Measurements from ENCODE around the gene PDZD4. TPM values are rescaled to one million over a fixed set of nuclear protein-coding genes. Genes with fewer than 3 reads are reported as not detected.

PDZD4 gene
- total RNA-seq, 1 experiment from 2014 or later, result 120 TPM

DNA sequence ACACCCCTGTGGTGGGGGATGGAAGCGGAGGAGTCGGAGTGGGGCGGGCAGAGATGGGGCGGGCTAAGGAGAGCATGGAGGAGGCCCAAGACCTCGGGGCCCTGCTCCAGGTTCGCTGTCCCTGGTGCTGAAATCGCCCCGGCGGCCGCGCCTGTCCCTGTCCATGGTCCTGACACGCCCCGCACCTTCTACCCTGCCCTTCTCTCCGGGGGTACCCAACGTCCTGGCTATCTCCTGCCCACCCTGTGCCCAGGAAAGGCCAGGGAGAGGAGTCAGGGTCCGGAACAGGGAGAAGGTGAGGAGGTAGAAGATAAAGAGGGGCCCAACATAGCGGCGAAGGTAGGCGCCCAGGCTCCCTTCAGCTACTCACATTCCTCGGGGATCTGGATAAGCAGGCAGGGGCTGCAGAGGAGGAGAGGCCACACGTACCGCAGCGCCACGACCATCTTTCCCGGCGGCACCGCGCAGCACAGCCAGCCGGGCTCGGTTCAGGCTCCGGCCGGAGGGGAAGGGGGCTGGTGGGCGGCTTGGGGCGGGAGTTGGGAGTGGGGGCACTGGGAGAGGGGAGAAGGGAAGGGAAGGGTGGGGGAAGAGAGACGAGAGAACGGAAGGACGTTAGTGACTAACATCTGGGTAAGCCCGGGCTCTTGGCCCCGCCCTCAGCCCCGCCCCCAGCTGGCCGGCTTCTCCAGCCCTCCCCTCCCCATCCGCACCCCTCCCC is 45.2 kb upstream of the PDZD4 start (continued):
- TF ChIP-seq, protein P1, sequence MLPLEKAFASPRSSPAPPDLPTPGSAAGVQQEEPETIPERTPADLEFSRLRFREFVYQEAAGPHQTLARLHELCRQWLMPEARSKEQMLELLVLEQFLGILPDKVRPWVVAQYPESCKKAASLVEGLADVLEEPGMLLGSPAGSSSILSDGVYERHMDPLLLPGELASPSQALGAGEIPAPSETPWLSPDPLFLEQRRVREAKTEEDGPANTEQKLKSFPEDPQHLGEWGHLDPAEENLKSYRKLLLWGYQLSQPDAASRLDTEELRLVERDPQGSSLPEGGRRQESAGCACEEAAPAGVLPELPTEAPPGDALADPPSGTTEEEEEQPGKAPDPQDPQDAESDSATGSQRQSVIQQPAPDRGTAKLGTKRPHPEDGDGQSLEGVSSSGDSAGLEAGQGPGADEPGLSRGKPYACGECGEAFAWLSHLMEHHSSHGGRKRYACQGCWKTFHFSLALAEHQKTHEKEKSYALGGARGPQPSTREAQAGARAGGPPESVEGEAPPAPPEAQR (CRISPR knock-in tag; IDR thresholded peaks at IDR 0.05), result no peak
- peak; percentile 99 for TF ChIP-seq FOXK1 (CRISPR knock-in tag; IDR thresholded peaks at IDR 0.05)
- peak; percentile 100 for TF ChIP-seq TEAD1 (CRISPR knock-in tag; IDR thresholded peaks at IDR 0.05)
- TF ChIP-seq, protein P2, sequence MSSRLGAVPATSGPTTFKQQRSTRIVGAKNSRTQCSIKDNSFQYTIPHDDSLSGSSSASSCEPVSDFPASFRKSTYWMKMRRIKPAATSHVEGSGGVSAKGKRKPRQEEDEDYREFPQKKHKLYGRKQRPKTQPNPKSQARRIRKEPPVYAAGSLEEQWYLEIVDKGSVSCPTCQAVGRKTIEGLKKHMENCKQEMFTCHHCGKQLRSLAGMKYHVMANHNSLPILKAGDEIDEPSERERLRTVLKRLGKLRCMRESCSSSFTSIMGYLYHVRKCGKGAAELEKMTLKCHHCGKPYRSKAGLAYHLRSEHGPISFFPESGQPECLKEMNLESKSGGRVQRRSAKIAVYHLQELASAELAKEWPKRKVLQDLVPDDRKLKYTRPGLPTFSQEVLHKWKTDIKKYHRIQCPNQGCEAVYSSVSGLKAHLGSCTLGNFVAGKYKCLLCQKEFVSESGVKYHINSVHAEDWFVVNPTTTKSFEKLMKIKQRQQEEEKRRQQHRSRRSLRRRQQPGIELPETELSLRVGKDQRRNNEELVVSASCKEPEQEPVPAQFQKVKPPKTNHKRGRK (CRISPR knock-in tag; IDR thresholded peaks at IDR 0.05; ENCODE audit: borderline replicate concordance), result peak; percentile 98
- peak; percentile 100 for TF ChIP-seq FOXP1 (CRISPR knock-in tag; IDR thresholded peaks at IDR 0.05; ENCODE audit: borderline replicate concordance)
- TF ChIP-seq, protein P3, sequence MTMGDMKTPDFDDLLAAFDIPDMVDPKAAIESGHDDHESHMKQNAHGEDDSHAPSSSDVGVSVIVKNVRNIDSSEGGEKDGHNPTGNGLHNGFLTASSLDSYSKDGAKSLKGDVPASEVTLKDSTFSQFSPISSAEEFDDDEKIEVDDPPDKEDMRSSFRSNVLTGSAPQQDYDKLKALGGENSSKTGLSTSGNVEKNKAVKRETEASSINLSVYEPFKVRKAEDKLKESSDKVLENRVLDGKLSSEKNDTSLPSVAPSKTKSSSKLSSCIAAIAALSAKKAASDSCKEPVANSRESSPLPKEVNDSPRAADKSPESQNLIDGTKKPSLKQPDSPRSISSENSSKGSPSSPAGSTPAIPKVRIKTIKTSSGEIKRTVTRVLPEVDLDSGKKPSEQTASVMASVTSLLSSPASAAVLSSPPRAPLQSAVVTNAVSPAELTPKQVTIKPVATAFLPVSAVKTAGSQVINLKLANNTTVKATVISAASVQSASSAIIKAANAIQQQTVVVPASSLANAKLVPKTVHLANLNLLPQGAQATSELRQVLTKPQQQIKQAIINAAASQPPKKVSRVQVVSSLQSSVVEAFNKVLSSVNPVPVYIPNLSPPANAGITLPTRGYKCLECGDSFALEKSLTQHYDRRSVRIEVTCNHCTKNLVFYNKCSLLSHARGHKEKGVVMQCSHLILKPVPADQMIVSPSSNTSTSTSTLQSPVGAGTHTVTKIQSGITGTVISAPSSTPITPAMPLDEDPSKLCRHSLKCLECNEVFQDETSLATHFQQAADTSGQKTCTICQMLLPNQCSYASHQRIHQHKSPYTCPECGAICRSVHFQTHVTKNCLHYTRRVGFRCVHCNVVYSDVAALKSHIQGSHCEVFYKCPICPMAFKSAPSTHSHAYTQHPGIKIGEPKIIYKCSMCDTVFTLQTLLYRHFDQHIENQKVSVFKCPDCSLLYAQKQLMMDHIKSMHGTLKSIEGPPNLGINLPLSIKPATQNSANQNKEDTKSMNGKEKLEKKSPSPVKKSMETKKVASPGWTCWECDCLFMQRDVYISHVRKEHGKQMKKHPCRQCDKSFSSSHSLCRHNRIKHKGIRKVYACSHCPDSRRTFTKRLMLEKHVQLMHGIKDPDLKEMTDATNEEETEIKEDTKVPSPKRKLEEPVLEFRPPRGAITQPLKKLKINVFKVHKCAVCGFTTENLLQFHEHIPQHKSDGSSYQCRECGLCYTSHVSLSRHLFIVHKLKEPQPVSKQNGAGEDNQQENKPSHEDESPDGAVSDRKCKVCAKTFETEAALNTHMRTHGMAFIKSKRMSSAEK (CRISPR knock-in tag; IDR thresholded peaks at IDR 0.05; ENCODE audit: borderline replicate concordance), result no peak
- TF ChIP-seq, protein P4, sequence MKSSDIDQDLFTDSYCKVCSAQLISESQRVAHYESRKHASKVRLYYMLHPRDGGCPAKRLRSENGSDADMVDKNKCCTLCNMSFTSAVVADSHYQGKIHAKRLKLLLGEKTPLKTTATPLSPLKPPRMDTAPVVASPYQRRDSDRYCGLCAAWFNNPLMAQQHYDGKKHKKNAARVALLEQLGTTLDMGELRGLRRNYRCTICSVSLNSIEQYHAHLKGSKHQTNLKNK (CRISPR knock-in tag; IDR thresholded peaks at IDR 0.05), result no peak
- peak; percentile 99 for TF ChIP-seq NR3C1 (CRISPR knock-in tag; conservative IDR thresholded peaks at IDR 0.05; ENCODE audit: low read depth)
- TF ChIP-seq, protein P5, sequence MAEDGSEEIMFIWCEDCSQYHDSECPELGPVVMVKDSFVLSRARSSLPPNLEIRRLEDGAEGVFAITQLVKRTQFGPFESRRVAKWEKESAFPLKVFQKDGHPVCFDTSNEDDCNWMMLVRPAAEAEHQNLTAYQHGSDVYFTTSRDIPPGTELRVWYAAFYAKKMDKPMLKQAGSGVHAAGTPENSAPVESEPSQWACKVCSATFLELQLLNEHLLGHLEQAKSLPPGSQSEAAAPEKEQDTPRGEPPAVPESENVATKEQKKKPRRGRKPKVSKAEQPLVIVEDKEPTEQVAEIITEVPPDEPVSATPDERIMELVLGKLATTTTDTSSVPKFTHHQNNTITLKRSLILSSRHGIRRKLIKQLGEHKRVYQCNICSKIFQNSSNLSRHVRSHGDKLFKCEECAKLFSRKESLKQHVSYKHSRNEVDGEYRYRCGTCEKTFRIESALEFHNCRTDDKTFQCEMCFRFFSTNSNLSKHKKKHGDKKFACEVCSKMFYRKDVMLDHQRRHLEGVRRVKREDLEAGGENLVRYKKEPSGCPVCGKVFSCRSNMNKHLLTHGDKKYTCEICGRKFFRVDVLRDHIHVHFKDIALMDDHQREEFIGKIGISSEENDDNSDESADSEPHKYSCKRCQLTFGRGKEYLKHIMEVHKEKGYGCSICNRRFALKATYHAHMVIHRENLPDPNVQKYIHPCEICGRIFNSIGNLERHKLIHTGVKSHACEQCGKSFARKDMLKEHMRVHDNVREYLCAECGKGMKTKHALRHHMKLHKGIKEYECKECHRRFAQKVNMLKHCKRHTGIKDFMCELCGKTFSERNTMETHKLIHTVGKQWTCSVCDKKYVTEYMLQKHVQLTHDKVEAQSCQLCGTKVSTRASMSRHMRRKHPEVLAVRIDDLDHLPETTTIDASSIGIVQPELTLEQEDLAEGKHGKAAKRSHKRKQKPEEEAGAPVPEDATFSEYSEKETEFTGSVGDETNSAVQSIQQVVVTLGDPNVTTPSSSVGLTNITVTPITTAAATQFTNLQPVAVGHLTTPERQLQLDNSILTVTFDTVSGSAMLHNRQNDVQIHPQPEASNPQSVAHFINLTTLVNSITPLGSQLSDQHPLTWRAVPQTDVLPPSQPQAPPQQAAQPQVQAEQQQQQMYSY (CRISPR knock-in tag; IDR thresholded peaks at IDR 0.05), result peak; percentile 78
- TF ChIP-seq, protein P6, sequence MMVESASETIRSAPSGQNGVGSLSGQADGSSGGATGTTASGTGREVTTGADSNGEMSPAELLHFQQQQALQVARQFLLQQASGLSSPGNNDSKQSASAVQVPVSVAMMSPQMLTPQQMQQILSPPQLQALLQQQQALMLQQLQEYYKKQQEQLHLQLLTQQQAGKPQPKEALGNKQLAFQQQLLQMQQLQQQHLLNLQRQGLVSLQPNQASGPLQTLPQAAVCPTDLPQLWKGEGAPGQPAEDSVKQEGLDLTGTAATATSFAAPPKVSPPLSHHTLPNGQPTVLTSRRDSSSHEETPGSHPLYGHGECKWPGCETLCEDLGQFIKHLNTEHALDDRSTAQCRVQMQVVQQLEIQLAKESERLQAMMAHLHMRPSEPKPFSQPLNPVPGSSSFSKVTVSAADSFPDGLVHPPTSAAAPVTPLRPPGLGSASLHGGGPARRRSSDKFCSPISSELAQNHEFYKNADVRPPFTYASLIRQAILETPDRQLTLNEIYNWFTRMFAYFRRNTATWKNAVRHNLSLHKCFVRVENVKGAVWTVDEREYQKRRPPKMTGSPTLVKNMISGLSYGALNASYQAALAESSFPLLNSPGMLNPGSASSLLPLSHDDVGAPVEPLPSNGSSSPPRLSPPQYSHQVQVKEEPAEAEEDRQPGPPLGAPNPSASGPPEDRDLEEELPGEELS (CRISPR knock-in tag; IDR thresholded peaks at IDR 0.05), result peak; percentile 100
- peak; percentile 100 for TF ChIP-seq SMAD3 (CRISPR knock-in tag; IDR thresholded peaks at IDR 0.05; ENCODE audit: borderline replicate concordance)
- TF ChIP-seq, protein P7, sequence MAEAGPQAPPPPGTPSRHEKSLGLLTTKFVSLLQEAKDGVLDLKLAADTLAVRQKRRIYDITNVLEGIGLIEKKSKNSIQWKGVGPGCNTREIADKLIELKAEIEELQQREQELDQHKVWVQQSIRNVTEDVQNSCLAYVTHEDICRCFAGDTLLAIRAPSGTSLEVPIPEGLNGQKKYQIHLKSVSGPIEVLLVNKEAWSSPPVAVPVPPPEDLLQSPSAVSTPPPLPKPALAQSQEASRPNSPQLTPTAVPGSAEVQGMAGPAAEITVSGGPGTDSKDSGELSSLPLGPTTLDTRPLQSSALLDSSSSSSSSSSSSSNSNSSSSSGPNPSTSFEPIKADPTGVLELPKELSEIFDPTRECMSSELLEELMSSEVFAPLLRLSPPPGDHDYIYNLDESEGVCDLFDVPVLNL (CRISPR knock-in tag; IDR thresholded peaks at IDR 0.05; ENCODE audit: borderline replicate concordance, low read depth), result peak; percentile 98
- peak; percentile 89 for TF ChIP-seq FOXJ3 (CRISPR knock-in tag; IDR thresholded peaks at IDR 0.05; ENCODE audit: borderline replicate concordance)
- TF ChIP-seq ZNF416 (CRISPR knock-in tag; IDR thresholded peaks at IDR 0.05), result 0 out of 2 replicates have a peak, but pooled peaks have one; percentile 53
- TF ChIP-seq KAT7 (CRISPR knock-in tag; IDR thresholded peaks at IDR 0.05; ENCODE audit: borderline replicate concordance), result peak; percentile 99
- TF ChIP-seq CBFB (CRISPR knock-in tag; IDR thresholded peaks at IDR 0.05; ENCODE audit: low read depth), result peak; percentile 99; the same call in 1 of the 2 replicates
- no peak for TF ChIP-seq ZNF423 (CRISPR knock-in tag; IDR thresholded peaks at IDR 0.05)
- TF ChIP-seq, protein P8, sequence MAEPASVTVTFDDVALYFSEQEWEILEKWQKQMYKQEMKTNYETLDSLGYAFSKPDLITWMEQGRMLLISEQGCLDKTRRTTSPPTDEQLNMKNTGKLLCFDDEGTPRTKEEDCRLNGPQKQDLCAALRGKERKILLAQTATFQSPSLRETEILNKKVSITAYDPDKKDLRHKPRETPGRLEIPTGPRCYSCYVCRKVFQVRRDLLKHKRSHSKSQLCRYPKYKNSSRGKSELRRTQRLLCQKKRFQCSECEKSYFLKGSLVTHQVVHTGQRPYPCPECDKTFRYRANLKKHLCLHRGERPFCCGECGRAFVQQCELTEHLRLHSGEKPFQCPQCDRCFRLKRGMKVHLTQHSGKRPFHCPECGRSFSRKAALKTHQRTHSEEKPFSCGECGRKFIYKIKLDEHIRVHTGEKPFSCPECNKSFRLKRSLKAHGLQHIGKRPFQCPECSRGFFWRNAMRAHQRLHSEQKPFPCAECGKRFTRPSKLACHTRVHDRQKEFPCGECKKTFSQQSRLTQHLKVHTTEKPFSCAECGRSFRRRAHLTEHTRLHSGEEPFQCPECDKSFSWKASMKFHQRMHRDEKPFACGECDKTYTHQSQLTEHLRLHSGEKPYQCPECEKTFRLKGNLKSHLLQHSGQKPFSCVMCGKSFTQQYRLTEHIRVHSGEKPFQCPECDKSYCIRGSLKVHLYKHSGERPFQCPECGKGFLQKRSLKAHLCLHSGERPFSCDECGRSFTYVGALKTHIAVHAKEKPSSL (CRISPR knock-in tag; conservative IDR thresholded peaks at IDR 0.05), result no peak
- TF ChIP-seq SOX15 (CRISPR knock-in tag; IDR thresholded peaks at IDR 0.05), result no peak

Measured in WTC11 (cell line).